A549 (cell line): ENCODE data around the gene NMBR. TPM values are rescaled to one million over a fixed set of nuclear protein-coding genes. Genes with fewer than 3 reads are reported as not detected.

Source experiments
- ATAC-seq, 2 experiments: fragments of 200-7000 bp in 1 of 2; fragments of >200 bp in 1 of 2; cut with Nextera tagmentation in 1 of 2; cut with Tn5 transposase in 1 of 2; 3 replicates each; pipeline versions ENCODE4 v1.8.0 to v1.9.1; 2018 to 2020; ENCODE audit warnings: mild to moderate bottlenecking in 1 of 2, moderate library complexity in 1 of 2
- CTCF ChIA-PET: fragments of 300-600 bp; sonication (Branson Sonifier 250); formaldehyde crosslinking; extraction: SDS; loops from one replicate; lab custom pipeline; 2021; ENCODE audit warnings: antibody characterized with exemption, inconsistent platforms; lab: Yijun Ruan, JAX
- POLR2A ChIA-PET: fragments of 350-600 bp; formaldehyde crosslinking; extraction: SDS; loops from one replicate; lab custom pipeline; 2021; ENCODE audit warnings: antibody characterized with exemption, inconsistent platforms; lab: Yijun Ruan, JAX
- DNase-seq, 2 experiments: peaks; one replicate each; pipeline versions ENCODE4 v3.0.0 to v3.0.0-alpha.2; 2011 to 2016; ENCODE audit warnings: low read depth in 1 of 2, low spot score in 1 of 2
- FAIRE-seq: peaks from 2 replicates; lab custom pipeline; 2011; peaks lifted over from hg19 to GRCh38; lab: Jason Lieb, UNC
- H3K27ac ChIP-seq, 2 experiments: fragments of >200 bp; sonication (Bioruptor Twin); formaldehyde crosslinking; 3 replicates each; pipeline ENCODE4 v1.5.1; 2016 to 2017
- H3K4me1 ChIP-seq: fragments of >200 bp; sonication (Bioruptor Twin); formaldehyde crosslinking; 3 replicates; pipeline ENCODE4 v1.6.1; 2016
- H3K4me2 ChIP-seq: fragments of >200 bp; sonication (Bioruptor Twin); formaldehyde crosslinking; 3 replicates; pipeline ENCODE4 v1.6.1; 2016
- H3K4me3 ChIP-seq: fragments of >200 bp; sonication (Bioruptor Twin); formaldehyde crosslinking; 3 replicates; pipeline ENCODE4 v1.5.1; 2016
- H3K9me3 ChIP-seq: fragments of >200 bp; sonication (Bioruptor Twin); formaldehyde crosslinking; 3 replicates; pipeline ENCODE4 v1.6.1; 2016
- ATOH8 ChIP-seq: fragments of 250-450 bp; sonication (Bioruptor Pico); IDR thresholded peaks from 2 replicates; pipeline ENCODE4 v1.5.0; 2020; ENCODE audit warnings: low read depth, mild to moderate bottlenecking, moderate library complexity
- BCL3 ChIP-seq: fragments of >200 bp; sonication (Bioruptor Twin); formaldehyde crosslinking; IDR thresholded peaks from 3 replicates; pipeline ENCODE4 v1.6.1; 2016
- BHLHE40 ChIP-seq: IDR thresholded peaks from 2 replicates; pipeline ENCODE4 v1.6.1; 2012; ENCODE audit warnings: low read depth, low read length, inconsistent platforms
- CTCF ChIP-seq: fragments of >200 bp; sonication (Bioruptor Twin); formaldehyde crosslinking; IDR thresholded peaks from 3 replicates; pipeline ENCODE4 v1.5.1; 2016
- ELK1 ChIP-seq: fragments of 150-350 bp; IDR thresholded peaks from 2 replicates; pipeline ENCODE4 v1.6.1; 2014; ENCODE audit warnings: low read depth, mild to moderate bottlenecking, low read length
- FOSL2 ChIP-seq, 2 experiments: fragments of 450-650 bp in 1 of 2; fragments of >200 bp in 1 of 2; sonication (Bioruptor Twin) in 1 of 2; formaldehyde crosslinking; IDR thresholded peaks; 2 replicates each; pipeline versions ENCODE4 v1.5.0 to v1.6.1; 2016 to 2020; ENCODE audit warnings: mild to moderate bottlenecking in 1 of 2, moderate library complexity in 1 of 2
- HDAC2 ChIP-seq: fragments of 200-600 bp; sonication (generic); IDR thresholded peaks from 2 replicates; pipeline ENCODE4 v1.6.1; 2016
- HES2 ChIP-seq: fragments of >200 bp; sonication (Bioruptor Twin); formaldehyde crosslinking; IDR thresholded peaks from 2 replicates; pipeline ENCODE4 v1.6.1; 2016
- HOXB13 ChIP-seq: fragments of 250-450 bp; sonication (Bioruptor Pico); IDR thresholded peaks from 2 replicates; pipeline ENCODE4 v1.5.0; 2020; ENCODE audit warnings: low read depth, mild to moderate bottlenecking, moderate library complexity
- JUN ChIP-seq, 2 experiments: fragments of >200 bp; sonication (Bioruptor Twin); formaldehyde crosslinking; IDR thresholded peaks; 2 replicates in 1 of 2; 3 replicates in 1 of 2; pipeline ENCODE4 v1.6.1; 2016 to 2017
- JUNB ChIP-seq: fragments of >200 bp; sonication (Bioruptor Twin); formaldehyde crosslinking; IDR thresholded peaks from 2 replicates; pipeline ENCODE4 v1.6.1; 2016
- MAFK ChIP-seq: fragments of 450-650 bp; IDR thresholded peaks from 2 replicates; pipeline ENCODE4 v1.6.1; 2014; ENCODE audit not compliant: partially characterized antibody
- MAX ChIP-seq: IDR thresholded peaks from 2 replicates; pipeline ENCODE4 v1.6.1; 2012
- NFE2L2 ChIP-seq: fragments of 150-350 bp; conservative IDR thresholded peaks from 2 replicates; pipeline ENCODE4 v1.6.1; 2014; ENCODE audit warnings: low read length
- PBX3 ChIP-seq: IDR thresholded peaks from 2 replicates; pipeline ENCODE4 v1.6.1; 2012
- PHF8 ChIP-seq: fragments of 200-600 bp; sonication (generic); IDR thresholded peaks from 2 replicates; pipeline ENCODE4 v1.6.1; 2016; ENCODE audit warnings: low read depth, mild to moderate bottlenecking, antibody characterized with exemption, moderate library complexity, borderline replicate concordance
- REST ChIP-seq: fragments of 200-600 bp; sonication (generic); IDR thresholded peaks from 2 replicates; pipeline ENCODE4 v1.6.1; 2016; ENCODE audit warnings: antibody characterized with exemption, mild to moderate bottlenecking, moderate library complexity
- RNF2 ChIP-seq: fragments of 200-600 bp; sonication (generic); IDR thresholded peaks from 2 replicates; pipeline ENCODE4 v1.6.1; 2016; ENCODE audit warnings: low read depth, mild to moderate bottlenecking, antibody characterized with exemption, moderate library complexity, borderline replicate concordance
- SREBF2 ChIP-seq: fragments of 450-650 bp; IDR thresholded peaks from 2 replicates; pipeline ENCODE4 v1.6.1; 2014; ENCODE audit warnings: mild to moderate bottlenecking, moderate library complexity
- ZFP36 ChIP-seq: fragments of 450-650 bp; IDR thresholded peaks from 2 replicates; pipeline ENCODE4 v1.6.1; 2014; ENCODE audit warnings: borderline replicate concordance; ENCODE audit not compliant: partially characterized antibody
- ZNF302 ChIP-seq: fragments of 250-450 bp; sonication (Bioruptor Pico); IDR thresholded peaks from 2 replicates; pipeline ENCODE4 v1.9.0; 2021; ENCODE audit warnings: inconsistent platforms, mild to moderate bottlenecking, moderate library complexity
- ZSCAN20 ChIP-seq: fragments of 250-450 bp; sonication (Bioruptor Pico); IDR thresholded peaks from 2 replicates; pipeline ENCODE4 v1.8.0; 2022; ENCODE audit warnings: mild to moderate bottlenecking, moderate library complexity
- WGBS: methylation state at CpG from one replicate; pipeline ENCODE4 v1.1.6; 2017; ENCODE audit errors: missing lambda C conversion rate; 5-methylcytosine and 5-hydroxymethylcytosine counted together
- polyA plus RNA-seq, 4 experiments: library from polyadenylated mRNA; depleted of rRNA in 3 of 4; stranded (reverse); fragments of >200 nt; fragmentation: RNase III in 1 of 4; extraction: RNeasy Plus Mini Kit Qiagen cat#74134 plus additional on column Dnase treatment in 1 of 4; gene quantifications; 2 replicates in 3 of 4; 3 replicates in 1 of 4; pipeline ENCODE4 v1.2.3, GENCODE V29; 2011 to 2017

NMBR gene
- polyA plus RNA-seq, 2 of the 4 experiments (the other 2 are of a cell fraction), result not detected

- TF ChIP-seq BHLHE40, result no peak
- TF ChIP-seq ZSCAN20 (CRISPR knock-in tag), result no peak
- TF ChIP-seq REST, result no peak
- no peak for TF ChIP-seq HOXB13
- TF ChIP-seq MAX, result no peak
- TF ChIP-seq HES2, result no peak
- TF ChIP-seq MAFK, result no peak
- no peak for TF ChIP-seq RNF2
- TF ChIP-seq BCL3, result no peak
- TF ChIP-seq JUNB, result no peak
- no peak for TF ChIP-seq NFE2L2
- TF ChIP-seq PHF8, result no peak
- TF ChIP-seq HDAC2, result no peak
- no peak for TF ChIP-seq ATOH8 (CRISPR knock-in tag)
- no peak for TF ChIP-seq PBX3
- no peak for TF ChIP-seq CTCF
- DNase-seq (no peak), FAIRE-seq (no peak), ATAC-seq (no peak)
- WGBS, result 68% methylated on average over 1 of the region's 1 CpG
- Histone ChIP-seq H3K4me1 (peaks cover 21% of the 10 kb centered on the region; the same call in 2 of the 3 replicates), H3K27ac (no peak overlapping the region), H3K9me3 (no peaks in the 10 kb centered on the region), H3K4me2 (no peak overlapping the region), H3K4me3 (no peak overlapping the region)
- ChIA-PET POLR2A (no interaction called here), CTCF (no interaction called here)
Measured at GRCh38 chr6:142154336-142154735, 7.4 kb upstream of the NMBR start.

- TF ChIP-seq ELK1 (no peak), ZNF302 (no peak), HDAC2 (no peak), CTCF (no peak), ZFP36 (no peak), JUN (IDR thresholded peaks at IDR 0.05) (no peak), SREBF2 (no peak), FOSL2 (IDR thresholded peaks at IDR 0.05) (no peak), FOSL2 (CRISPR knock-in tag; IDR thresholded peaks at IDR 0.05) (no peak), HES2 (no peak), ATOH8 (CRISPR knock-in tag) (no peak)
- no peak for FAIRE-seq
- Histone ChIP-seq H3K4me3 (no peak overlapping the region), H3K4me2 (peak overlapping the region; percentile 27; the same call in 1 of the 3 replicates), H3K9me3 (no peaks in the 10 kb centered on the region), H3K4me1 (peaks cover 33% of the 10 kb centered on the region; the same call in 2 of the 3 replicates), H3K27ac (no peak overlapping the region)
- POLR2A ChIA-PET, result no interaction called here
- no peak for DNase-seq
- 66% methylated on average over 2 of the region's 2 CpGs for WGBS
- no peak for ATAC-seq
- CTCF ChIA-PET, result no interaction called here
Measured at GRCh38 chr6:142153196-142153595, 6.3 kb upstream of the NMBR start.
